Activated T-helper 17 cell treated with anti-CD3 and anti-CD28 coated beads, Interleukin-2, amount 50 U/mL, for 72 hours (primary cell): ENCODE results near the gene SHC2. TPM values are rescaled to one million over a fixed set of nuclear protein-coding genes. Genes with fewer than 3 reads are reported as not detected.
"Not testable (repeated sequence)": the region's sequence is repeated elsewhere in the genome, so short reads cannot be mapped to it uniquely, and the experiment has no call there.

Source experiments
- ATAC-seq: fragments of 150-1000 bp; cut with Tn5 transposase; replicated peaks from 2 replicates; pipeline ENCODE4 v1.10.0; 2021; ENCODE audit warnings: mild to moderate bottlenecking, moderate library complexity
- H3K27ac Mint-ChIP-seq: one replicate; pipeline ENCODE4 v1.8.0; 2022; ENCODE audit warnings: mixed read lengths
- H3K27me3 Mint-ChIP-seq: one replicate; pipeline ENCODE4 v1.8.0; 2022; ENCODE audit warnings: mixed read lengths
- H3K36me3 Mint-ChIP-seq: one replicate; pipeline ENCODE4 v1.8.0; 2022; ENCODE audit warnings: low read depth, mild to moderate bottlenecking, mixed read lengths
- H3K4me1 Mint-ChIP-seq: one replicate; pipeline ENCODE4 v1.8.0; 2022; ENCODE audit warnings: mixed read lengths
- H3K4me3 Mint-ChIP-seq: one replicate; pipeline ENCODE4 v1.8.0; 2022; ENCODE audit warnings: mild to moderate bottlenecking, mixed read lengths
- H3K9me3 Mint-ChIP-seq: one replicate; pipeline ENCODE4 v1.8.0; 2022; ENCODE audit warnings: mixed read lengths
- total RNA-seq, 2 donors: library from RNA; stranded (reverse); gene quantifications; one replicate each; pipeline ENCODE4 v1.2.3, GENCODE V29; 2022

Gene SHC2
- total RNA-seq, 2 donors from 2014 or later, result 0.26 TPM; not detected in 1

GRCh38 chr19:419721-420515 is 40.9 kb downstream of the SHC2 start:
- Mint-ChIP-seq H3K27ac (no peak overlapping the region), H3K36me3 (no peaks in the 10 kb centered on the region), H3K4me1 (no peaks in the 10 kb centered on the region), H3K4me3 (no peak overlapping the region), H3K27me3 (no peaks in the 10 kb centered on the region), H3K9me3 (no peaks in the 10 kb centered on the region)
- ATAC-seq, result no peak

DNA sequence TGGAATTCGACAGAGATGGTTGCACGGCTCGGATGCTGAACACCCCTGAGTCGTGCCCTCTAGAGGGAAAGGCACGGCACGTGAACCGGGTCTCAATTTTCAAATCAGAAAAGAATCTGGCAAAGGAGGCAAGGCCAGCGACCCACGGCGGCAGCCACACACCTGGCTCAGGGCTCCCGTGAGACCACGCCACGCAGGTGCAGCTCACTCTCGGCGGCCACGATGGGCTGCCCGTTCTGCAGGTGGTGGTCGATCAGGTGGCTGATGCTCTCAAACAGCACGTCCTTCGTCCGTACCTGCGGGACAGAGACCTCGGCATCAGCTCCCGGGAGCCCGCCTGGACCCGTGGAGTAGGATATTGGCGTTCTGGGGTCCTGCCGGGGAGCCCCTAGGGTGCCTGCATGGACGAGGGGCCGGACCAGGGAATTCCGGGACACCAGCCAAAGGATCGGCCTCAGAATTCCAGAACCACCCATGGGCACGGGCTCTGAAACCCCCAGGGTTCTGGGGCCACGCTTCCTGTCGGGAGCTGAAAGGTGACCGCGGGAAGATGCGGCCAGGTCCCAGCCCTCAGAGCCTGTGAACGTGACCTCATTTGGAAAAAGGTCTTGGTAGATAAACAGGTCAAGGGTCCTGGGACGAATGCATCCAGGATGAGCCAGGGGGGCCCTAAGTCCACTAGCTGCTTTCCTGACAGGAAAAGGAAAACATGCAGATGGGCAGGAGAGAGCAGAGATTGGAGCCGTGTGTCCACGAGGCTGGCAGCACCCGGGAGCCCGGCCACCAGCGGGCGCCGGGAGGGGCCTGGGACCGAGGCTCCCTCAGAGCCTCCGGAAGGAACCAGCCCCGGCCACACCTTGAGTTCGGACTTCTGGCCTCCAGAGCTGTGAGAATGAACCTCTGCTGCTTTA is 41.8 kb downstream of the SHC2 start:
- Mint-ChIP-seq H3K27ac (no peak overlapping the region), H3K36me3 (no peaks in the 10 kb centered on the region), H3K4me3 (no peak overlapping the region), H3K4me1 (no peaks in the 10 kb centered on the region), H3K27me3 (no peaks in the 10 kb centered on the region), H3K9me3 (no peaks in the 10 kb centered on the region)
- ATAC-seq, result no peak

DNA sequence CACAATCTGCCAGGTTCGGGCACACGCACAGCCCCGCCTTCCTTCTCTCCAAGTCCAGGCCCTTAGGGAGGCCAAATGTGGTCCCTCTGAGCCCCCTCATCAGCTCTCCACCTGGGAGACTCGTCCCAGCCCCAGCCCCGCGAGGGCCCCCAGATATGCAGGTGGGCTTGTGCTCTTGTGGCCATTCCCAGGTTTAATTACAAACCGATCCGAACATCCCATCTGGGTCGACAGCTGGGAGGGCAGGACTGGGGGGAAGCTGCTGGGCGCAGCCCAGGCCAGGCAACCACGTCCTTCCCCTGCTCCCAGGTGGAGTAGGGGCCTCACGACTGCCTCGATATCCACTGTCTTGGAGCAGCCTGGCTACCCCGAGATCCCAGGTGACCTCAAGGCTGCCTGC is 44.4 kb downstream of the SHC2 start:
- H3K9me3 Mint-ChIP-seq, result no peaks in the 10 kb centered on the region
- no peak overlapping the region for H3K27ac Mint-ChIP-seq
- H3K36me3 Mint-ChIP-seq, result no peaks in the 10 kb centered on the region
- no peak for ATAC-seq
- H3K27me3 Mint-ChIP-seq, result no peaks in the 10 kb centered on the region
- no peak overlapping the region for H3K4me3 Mint-ChIP-seq
- H3K4me1 Mint-ChIP-seq, result no peaks in the 10 kb centered on the region

GRCh38 chr19:415292-415691 is 45.5 kb downstream of the SHC2 start:
- ATAC-seq, result no peak
- H3K9me3 Mint-ChIP-seq, result no peaks in the 10 kb centered on the region
- H3K36me3 Mint-ChIP-seq, result no peaks in the 10 kb centered on the region
- no peak overlapping the region for H3K27ac Mint-ChIP-seq
- no peaks in the 10 kb centered on the region for H3K27me3 Mint-ChIP-seq
- no peaks in the 10 kb centered on the region for H3K4me1 Mint-ChIP-seq
- no peak overlapping the region for H3K4me3 Mint-ChIP-seq

DNA sequence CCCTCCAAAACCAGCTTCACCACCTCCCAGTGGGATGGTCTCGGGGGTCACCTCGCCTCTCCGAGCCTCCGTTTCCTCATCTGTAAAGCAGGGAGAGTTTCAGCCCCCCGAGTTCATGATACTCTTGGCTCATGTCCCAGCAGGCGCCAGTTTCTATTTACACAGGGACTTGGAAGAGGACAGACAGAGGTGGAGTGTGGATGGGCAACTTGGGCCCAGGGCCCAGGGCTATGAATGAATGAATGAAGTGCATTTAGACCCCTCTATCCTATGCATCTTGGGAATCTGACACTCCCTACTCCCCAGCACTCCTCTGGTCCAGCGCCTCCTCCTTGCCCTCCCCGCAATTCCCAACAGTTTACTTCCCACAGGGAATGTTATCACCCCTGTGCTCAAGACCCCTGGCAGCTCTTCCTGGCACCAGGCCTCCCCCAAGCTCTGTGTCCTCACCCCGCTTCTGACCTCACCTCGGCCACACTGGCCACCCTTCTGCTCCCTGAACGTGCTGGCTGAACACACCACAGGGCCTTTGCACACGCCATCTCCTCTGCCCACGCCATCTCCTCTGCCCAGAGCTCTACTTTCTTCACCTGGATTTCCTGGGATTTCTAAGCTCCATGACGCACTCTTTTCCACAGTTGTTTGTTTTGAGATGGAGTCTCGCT is 46.9 kb downstream of the SHC2 start:
- no peak for ATAC-seq
- no peaks in the 10 kb centered on the region for H3K36me3 Mint-ChIP-seq
- H3K4me1 Mint-ChIP-seq, result peaks cover 5% of the 10 kb centered on the region

GRCh38 chr19:412356-413355 is 48.2 kb downstream of the SHC2 start:
- no peaks in the 10 kb centered on the region for H3K9me3 Mint-ChIP-seq
- ATAC-seq, result no peak
- H3K27me3 Mint-ChIP-seq, result peaks cover 6% of the 10 kb centered on the region
- H3K4me1 Mint-ChIP-seq, result peaks cover 5% of the 10 kb centered on the region
- no peak overlapping the region for H3K27ac Mint-ChIP-seq
- H3K36me3 Mint-ChIP-seq, result no peaks in the 10 kb centered on the region
- no peak overlapping the region for H3K4me3 Mint-ChIP-seq

More for the DNA sequence above, 46.9 kb downstream of the SHC2 start:
- Mint-ChIP-seq H3K9me3 (no peaks in the 10 kb centered on the region), H3K4me3 (no peak overlapping the region), H3K27me3 (peaks cover 6% of the 10 kb centered on the region), H3K27ac (no peak overlapping the region)

DNA sequence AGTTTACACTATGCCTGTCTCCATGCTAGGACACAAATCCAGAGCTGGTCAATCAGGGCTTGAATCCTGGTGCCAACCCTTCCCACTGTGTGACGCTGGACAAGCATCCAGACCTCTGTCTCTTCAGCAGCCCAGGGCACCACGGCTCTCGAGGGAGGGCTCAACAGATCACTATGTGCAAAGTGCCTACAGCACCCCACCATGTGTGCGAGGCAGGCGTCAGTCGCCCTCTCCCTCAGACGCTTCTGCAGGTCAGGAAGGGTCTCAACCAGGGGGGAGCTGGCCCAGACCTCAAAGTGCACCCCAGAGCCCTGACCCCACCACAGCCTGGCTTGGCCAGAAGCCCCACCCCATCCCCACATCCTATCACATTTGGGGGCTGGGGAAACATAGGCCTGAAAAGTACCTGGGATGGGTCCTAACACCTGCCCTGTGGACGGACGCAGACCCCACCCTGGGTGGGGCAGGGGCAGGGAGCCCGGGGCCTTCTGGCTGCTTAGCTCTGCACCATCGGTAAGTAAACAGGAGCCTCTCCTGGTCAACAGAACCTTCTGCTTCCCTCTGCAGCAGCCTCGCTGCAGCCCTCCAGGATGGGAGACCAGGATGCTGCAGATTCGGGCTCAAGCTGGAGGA is 49.0 kb downstream of the SHC2 start:
- peaks cover 6% of the 10 kb centered on the region for H3K27me3 Mint-ChIP-seq
- H3K4me3 Mint-ChIP-seq, result no peak overlapping the region
- H3K36me3 Mint-ChIP-seq, result no peaks in the 10 kb centered on the region
- peaks cover 5% of the 10 kb centered on the region for H3K4me1 Mint-ChIP-seq
- H3K9me3 Mint-ChIP-seq, result no peaks in the 10 kb centered on the region
- no peak overlapping the region for H3K27ac Mint-ChIP-seq
- no peak for ATAC-seq

DNA sequence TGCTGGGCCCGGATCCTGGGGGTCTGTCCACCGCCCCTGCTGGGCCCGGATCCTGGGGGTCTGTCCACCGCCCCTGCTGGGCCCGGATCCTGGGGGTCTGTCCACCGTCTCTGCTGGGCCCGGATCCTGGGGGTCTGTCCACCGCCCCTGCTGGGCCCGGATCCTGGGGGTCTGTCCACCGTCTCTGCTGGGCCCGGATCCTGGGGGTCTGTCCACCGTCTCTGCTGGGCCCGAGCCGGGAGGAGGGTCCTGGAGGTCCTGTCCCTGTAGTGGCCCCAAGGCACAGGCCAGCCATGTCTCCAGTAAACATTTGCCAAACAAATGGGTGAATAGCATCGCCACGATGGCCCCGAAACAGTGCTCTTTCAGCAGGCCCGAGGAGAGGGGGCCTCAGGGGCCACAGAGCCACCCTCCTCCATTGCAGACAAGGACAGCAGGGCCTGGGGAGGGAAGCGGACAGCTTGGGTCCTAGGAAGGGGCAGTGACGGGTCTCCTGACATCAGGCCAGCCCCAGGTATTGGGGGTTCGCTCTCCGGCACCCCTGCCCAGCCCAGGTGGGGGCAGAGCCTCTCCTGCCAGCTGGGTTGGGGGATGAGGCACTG is 49.6 kb downstream of the SHC2 start:
- not testable (repeated sequence) for H3K27ac Mint-ChIP-seq, ATAC-seq, H3K36me3 Mint-ChIP-seq, H3K9me3 Mint-ChIP-seq, H3K4me3 Mint-ChIP-seq, H3K4me1 Mint-ChIP-seq, H3K27me3 Mint-ChIP-seq

- no peak for ATAC-seq
- Mint-ChIP-seq H3K36me3 (no peaks in the 10 kb centered on the region), H3K4me1 (peaks cover 5% of the 10 kb centered on the region), H3K9me3 (no peaks in the 10 kb centered on the region), H3K27me3 (peaks cover 6% of the 10 kb centered on the region), H3K4me3 (no peak overlapping the region), H3K27ac (no peak overlapping the region)
Observed at GRCh38 chr19:410243-410781, 50.5 kb downstream of the SHC2 start.

DNA sequence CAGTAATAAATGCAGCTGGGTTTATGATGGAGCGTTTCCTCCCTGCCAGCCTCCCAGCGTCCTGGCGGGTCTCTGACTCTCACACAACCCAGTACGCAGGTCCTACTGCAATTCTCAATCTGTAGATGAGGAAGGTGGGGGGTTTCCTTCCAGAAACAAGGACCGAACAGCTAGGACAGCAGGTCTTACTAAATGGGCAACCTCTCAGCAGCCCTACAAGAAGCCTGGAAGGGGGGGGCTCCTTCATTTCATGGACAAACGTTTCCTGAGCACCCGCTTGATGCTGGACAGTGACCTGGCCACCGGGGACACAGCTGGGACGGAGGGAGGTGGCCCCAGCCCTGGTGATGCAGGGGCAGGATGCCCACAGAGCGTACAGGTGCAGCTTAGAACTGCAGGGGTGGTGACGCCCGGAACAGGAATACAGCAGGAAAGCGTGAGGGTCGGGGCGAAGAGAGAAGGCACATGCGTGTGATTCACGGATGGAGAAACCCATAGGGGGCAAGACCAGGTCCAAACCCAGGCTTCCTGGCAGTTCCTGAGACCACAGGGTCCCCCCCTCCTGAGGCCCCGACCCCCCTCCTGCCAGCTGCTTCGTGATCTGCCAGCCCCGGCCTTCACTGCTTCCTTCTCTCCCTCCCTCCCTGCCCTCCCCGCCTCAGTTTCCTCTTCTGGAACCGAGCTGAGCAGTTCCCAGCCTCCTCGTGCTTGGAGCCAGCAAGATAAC is 51.2 kb downstream of the SHC2 start:
- Mint-ChIP-seq H3K4me3 (peak overlapping the region; percentile 58), H3K27me3 (peaks cover 6% of the 10 kb centered on the region), H3K9me3 (no peaks in the 10 kb centered on the region), H3K36me3 (no peaks in the 10 kb centered on the region), H3K27ac (no peak overlapping the region), H3K4me1 (peaks cover 5% of the 10 kb centered on the region)
- ATAC-seq, result no peak

GRCh38 chr19:408902-409515 is 51.8 kb downstream of the SHC2 start, which contains the start of gene C2CD4C:
Gene C2CD4C, minus strand, starts transcription at chr19:409147. Its CDS starts 786 bp downstream, at chr19:408361.
- peak within 1 kb of the TSS; percentile 58 for H3K4me3 Mint-ChIP-seq
- no peak for ATAC-seq

GRCh38 chr19:408441-408901 is 52.4 kb downstream of the SHC2 start:
- Mint-ChIP-seq H3K36me3 (no peaks in the 10 kb centered on the region), H3K9me3 (no peaks in the 10 kb centered on the region), H3K4me3 (no peak overlapping the region), H3K4me1 (peaks cover 5% of the 10 kb centered on the region), H3K27ac (no peak overlapping the region), H3K27me3 (peaks cover 6% of the 10 kb centered on the region)
- ATAC-seq, result no peak

More at GRCh38 chr19:408902-409515, 51.8 kb downstream of the SHC2 start, which contains the start of gene C2CD4C:
- Mint-ChIP-seq H3K27ac (no peak within 1 kb of the TSS), H3K9me3 (no peaks in the 10 kb centered on the region), H3K27me3 (peaks cover 6% of the 10 kb centered on the region), H3K36me3 (no peaks in the 10 kb centered on the region), H3K4me1 (peaks cover 5% of the 10 kb centered on the region)
